GM19463 (cell line): Measurements from ENCODE around the gene SPTBN5.

Source experiments
- ATAC-seq: cut with Tn5 transposase; IDR thresholded peaks from one replicate; pipeline ENCODE4 v1.9.1; 2021; ENCODE audit warnings: mild to moderate bottlenecking, moderate library complexity; ENCODE audit not compliant: unreplicated experiment

Gene SPTBN5

GRCh38 chr15:41809121-41809520, 84.7 kb downstream of the SPTBN5 start:
- no peak for ATAC-seq

DNA sequence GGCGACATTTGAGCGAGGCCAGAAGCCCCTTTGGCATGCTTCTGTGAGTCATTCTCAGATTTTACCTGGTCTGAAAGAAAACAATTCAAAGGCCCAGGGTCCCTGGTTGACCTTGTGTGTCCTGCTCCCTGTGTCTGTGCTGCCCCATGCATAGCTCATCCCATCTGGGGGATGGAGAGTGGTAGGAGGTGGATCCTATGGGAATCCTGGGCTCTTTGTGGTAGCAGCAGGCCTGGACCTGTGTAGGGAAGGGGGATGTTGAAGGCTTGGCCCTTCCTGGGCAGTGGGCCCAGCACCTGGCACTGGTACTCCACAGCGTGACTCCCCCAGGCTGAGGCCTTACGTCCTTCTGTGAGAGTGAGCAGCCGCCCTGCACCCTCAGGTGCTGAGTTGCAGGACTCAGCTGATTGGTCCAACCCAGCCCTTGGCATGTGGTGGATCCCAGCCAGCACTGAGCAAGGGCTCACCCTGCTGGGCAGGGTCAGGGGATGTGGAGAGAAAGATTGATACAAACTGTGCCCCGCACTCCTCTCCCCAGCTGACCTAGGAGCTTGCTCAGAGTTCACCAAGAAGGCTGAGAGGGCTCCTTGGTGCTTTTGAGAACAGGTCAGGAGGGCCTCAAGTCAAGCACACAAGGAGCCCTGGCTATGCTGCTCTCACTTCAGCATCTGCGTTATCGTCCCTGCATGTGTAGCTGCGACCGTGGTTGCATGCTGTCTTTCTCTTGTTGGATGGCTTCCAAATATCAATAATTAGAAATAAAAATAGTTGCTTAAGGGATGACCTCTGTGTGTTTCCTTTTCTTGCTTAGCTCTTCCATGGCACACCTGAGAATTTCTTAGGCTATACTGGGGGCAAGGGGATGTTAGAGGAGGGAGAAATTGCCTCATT, 87.3 kb downstream of the SPTBN5 start:
- ATAC-seq, result no peak

- no peak for ATAC-seq
Measured at GRCh38 chr15:41805711-41806110, 88.1 kb downstream of the SPTBN5 start.

- ATAC-seq, result no peak
Measured at GRCh38 chr15:41804916-41805666, 88.8 kb downstream of the SPTBN5 start.

GRCh38 chr15:41804361-41804760, 89.5 kb downstream of the SPTBN5 start:
- ATAC-seq, result no peak

DNA sequence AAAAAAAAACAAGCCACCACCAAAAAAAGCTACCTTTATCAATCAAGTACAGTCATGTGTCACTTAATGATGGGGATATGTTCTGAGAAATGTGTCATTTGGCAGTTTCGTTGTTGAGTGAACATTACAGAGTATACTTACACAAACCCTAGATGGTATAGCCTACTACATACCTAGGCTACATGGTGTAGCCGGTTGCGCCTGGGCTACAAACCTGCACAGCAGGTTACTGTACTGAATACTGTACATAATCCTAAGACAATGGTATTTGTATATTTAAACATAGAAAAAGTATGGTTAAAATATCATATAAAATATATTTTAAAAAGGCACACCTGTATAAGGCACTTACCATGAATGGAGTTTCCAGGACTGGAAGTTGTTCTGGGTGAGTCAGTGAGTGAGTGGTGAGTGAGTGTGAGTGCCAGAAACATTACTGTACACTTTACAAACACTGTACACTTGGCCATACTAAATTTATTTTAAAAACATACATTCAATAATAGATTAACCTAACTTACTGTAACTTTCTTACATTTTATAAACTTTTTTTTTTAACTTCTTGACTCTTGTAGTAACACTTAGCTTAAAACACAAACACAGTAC, 91.9 kb downstream of the SPTBN5 start:
- no peak for ATAC-seq

DNA sequence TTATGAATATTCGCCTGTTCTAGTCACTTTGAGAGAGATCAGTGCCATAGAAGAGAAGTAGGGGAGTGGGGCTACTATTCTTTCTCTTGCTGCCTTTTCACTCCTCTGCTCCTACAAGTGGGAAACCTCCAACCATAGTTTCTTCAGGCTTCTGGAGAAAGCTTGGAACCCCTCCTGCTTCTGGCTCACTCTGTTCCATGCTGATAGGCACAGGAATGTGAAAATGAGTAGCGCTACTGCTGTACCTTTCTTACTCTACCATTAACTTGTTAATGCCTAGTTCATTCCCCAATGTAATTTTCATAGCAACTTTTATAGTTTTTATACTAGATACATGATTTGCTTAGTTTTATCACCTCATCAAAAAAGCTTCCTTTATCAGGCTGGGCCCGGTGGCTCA, 92.7 kb downstream of the SPTBN5 start:
- ATAC-seq, result no peak

- ATAC-seq, result peak; percentile 45
Measured at GRCh38 chr15:41799488-41799805, 94.4 kb downstream of the SPTBN5 start.

GRCh38 chr15:41798607-41799487, 95.0 kb downstream of the SPTBN5 start:
- peak; percentile 41 for ATAC-seq
